LNCAP (cell line): ENCODE measurements around the gene RHBDF2.
A peak's percentile ranks its signal among the peaks of the same experiment; 100 is the strongest.

ENCODE experiments used
- TF ChIP-seq, protein P1 (sequence below): fragments of 450-650 bp; IDR thresholded peaks from 2 replicates; pipeline ENCODE4 v1.5.1; 2017; ENCODE audit warnings: mild to moderate bottlenecking

Gene RHBDF2

DNA sequence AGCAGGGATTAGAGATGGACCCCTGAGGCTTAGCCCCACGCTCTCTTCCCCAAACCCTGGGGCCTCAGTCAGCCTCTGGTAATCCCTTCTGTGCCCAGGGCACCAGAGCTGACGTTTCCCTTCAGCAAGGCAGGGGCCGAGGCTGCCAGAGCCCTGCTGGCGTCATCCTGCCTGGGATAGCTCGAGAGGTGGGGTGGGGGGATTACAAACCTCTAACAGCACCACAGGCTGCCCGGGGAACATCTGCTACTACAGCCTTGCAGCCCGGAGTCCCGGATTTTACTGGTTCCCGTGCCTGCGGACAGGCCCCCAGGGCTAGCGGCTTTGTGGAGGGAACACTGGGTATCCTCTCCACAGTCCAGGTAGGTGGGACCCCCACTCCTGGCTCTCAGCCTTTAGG lies 33.9 kb downstream of the RHBDF2 start, which contains the start of gene AANAT:
Gene AANAT, plus strand, starts transcription at position 238 of the 400 bp plus-strand sequence. CDS start 1,144 bp downstream, outside the sequence.
- TF ChIP-seq, protein P1, sequence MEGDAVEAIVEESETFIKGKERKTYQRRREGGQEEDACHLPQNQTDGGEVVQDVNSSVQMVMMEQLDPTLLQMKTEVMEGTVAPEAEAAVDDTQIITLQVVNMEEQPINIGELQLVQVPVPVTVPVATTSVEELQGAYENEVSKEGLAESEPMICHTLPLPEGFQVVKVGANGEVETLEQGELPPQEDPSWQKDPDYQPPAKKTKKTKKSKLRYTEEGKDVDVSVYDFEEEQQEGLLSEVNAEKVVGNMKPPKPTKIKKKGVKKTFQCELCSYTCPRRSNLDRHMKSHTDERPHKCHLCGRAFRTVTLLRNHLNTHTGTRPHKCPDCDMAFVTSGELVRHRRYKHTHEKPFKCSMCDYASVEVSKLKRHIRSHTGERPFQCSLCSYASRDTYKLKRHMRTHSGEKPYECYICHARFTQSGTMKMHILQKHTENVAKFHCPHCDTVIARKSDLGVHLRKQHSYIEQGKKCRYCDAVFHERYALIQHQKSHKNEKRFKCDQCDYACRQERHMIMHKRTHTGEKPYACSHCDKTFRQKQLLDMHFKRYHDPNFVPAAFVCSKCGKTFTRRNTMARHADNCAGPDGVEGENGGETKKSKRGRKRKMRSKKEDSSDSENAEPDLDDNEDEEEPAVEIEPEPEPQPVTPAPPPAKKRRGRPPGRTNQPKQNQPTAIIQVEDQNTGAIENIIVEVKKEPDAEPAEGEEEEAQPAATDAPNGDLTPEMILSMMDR, result no peak

DNA sequence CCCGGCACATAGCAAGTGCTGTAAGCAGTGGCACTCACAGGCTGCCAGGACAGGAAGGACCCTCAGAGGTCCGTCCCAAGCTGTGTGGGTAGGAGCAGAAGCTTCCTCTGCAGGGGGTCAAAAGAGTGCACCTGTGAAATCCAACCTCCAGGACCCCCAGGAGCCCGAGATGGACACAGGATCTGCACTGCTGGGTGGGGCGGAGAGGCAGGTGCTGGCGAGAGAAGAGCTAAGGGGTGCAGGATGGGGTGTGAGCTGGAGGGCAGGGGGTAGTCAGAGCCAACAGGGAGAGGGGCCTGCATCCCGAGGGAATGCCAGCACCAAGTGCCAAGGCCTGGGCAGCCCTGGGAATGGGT lies 34.5 kb downstream of the RHBDF2 start:
- TF ChIP-seq, protein P1, result no peak

DNA sequence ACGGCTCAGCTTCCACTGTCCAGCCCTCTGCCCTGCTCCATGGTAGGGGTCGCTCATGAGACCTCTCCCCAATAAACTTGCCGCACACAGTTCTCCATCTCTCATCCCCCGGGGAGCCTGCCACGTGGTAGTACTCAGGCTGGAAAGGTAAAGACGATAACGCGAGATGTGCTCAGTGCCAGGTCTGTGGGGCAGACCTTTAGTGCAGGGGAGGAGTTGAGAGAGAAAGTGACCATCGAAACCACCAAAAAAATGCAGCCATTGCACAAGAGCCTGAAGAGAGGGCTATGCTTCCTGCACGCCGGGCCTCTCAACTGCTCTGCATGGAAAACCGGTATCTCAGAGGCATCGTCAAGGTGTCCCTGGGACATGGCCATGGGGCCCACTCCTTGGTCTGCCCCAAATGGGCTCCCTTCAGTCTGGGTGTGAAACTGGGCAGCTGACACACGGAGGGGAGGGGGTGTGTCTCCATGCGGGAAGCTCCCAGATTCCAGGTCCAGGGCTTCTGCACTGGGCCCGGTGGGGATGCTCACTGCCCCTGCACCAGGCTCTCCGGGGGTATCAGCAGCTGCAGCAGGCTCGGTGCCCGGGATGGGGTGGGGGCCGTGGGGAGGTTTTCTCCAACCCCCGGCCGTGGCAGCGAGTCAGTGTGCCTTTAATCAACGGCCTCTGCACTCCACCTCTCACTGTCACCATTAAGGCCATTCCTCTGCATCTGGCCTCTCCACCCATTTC lies 38.5 kb downstream of the RHBDF2 start:
- TF ChIP-seq, protein P1, result no peak

DNA sequence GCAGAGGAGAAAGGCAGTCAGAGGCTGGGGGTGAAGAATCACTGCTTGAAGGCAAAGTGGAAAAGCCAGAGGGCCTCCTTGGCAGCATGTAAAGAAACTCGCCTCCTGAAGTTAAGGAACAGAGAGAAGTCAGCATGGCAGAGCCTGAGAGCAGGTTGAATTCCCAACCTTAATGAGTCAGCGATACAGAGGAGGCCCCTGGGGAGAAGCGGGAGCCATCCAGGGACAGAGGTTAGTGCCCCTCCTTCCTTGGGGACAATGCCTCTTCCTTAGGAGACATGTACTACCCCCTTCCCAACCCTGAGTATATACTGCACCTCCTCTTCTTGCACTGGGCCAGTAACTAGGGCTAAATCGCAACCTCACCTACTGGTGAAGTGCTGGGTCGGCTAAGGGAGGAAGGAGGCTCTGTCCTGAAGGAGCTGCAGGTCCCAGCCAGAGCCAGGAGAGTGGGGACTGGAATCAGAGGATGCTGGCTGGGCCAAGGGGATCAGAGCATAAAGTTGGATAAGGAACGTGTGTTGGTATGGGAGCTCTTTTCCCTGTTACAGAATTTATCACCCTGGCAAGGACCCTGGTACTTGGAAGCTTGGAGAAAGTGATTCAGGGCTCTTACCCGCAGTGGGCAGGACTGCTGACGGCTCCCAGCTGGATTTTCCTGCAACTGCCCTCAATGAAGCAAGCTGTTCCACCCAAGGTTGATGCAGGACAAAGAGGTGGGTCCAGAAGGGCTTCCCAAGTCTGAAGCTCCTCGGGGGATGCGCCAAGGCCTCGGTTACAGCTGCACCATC lies 39.3 kb downstream of the RHBDF2 start:
- TF ChIP-seq, protein P1, result no peak

DNA sequence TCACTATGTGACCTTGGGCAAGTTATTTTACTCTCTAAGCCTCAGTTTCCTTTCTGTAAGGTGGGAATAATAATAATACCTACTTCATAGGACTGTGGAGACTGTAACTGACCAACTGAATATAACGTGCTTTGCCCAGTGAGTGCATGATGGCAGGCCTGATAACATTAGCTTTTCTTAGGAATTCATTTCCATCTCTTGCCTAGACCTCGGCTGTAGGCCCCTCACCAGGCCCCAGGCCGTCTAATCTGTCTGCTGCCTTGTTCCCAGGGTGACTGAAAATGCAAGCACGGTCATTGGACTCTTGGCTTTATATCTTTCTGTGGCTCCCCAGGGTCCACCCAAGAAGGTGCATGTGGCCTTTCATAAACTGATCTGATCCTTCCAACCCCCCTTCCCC lies 41.5 kb downstream of the RHBDF2 start:
- TF ChIP-seq, protein P1, result no peak

DNA sequence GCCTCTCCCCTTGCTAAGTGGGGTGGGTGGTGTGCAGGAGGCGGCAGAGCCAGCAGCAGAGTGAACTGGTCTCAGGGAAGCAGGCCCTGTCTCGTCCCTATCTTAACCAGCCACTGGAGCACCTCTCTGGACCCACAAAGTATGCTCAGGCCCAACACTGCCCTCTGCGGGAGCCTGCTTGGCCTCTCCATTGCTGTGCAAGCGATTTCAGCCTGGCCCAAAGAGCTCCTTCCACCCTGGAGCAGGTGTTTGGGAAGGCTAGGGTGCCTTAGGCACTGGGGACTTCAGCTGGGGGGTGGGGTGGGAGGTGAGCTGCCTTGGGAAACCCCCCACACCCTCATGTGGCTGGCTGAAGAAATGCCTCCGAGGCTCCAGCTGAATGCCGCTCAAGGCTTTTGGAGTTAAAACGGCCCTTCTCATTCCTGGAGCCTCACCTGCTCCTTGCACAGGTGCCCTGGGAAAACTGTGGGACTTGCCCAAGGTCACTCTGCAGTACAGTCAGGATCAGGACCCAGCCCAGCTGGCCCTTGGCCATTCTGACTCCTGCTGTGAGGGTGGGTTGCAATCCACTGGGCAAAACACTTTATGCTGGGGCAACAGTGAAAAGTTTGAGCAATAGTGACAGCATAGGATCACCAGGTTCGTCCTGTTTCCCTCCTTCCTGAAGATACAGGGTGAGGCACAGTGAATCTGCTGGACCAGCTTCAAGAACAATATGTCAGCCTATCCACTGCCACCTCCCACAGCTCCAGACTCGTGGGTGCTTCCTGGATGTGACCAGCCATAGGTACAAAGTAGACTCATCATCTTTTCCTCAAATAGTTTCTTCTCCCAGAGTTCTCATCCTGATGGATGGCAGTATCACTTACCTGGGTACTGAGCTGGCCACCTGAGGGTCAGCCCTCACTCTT lies 42.4 kb downstream of the RHBDF2 start:
- TF ChIP-seq, protein P1, result peak; percentile 46

DNA sequence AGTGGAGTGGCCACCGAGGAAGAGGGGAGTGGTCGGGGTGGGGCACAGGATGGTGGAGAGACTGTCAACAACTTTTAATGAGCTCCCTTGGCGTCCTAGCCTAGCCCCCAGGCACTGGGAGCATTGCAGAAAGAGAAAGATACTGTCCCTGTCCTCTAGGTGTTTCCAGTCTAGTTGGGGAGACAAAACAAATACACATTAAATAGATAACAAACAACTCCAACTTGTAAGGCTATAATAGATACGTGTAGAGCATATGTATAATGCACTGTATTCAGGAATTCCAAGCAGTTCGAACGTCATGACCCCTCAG lies 47.8 kb downstream of the RHBDF2 start:
- TF ChIP-seq, protein P1, result no peak; the same call in 1 of the 2 replicates
